ENCODE data around the gene SLC9A5.

Gene SLC9A5

GRCh38 chr16:67238278-67238575 is 10.6 kb upstream of the SLC9A5 start:
- no peak for DNase-seq

GRCh38 chr16:67238806-67239470 is 9.8 kb upstream of the SLC9A5 start:
- no peak for DNase-seq

GRCh38 chr16:67240506-67240905 is 8.3 kb upstream of the SLC9A5 start:
- DNase-seq = no peak

- peak in 4 of 58 donors; percentile 12 to 21 (median 16) for DNase-seq
These were observed 7.5 kb upstream of the SLC9A5 start for GRCh38 chr16:67241008-67241900.

- no peak for DNase-seq
These were observed 6.5 kb upstream of the SLC9A5 start for GRCh38 chr16:67242138-67242730.

GRCh38 chr16:67243481-67243880 is 5.3 kb upstream of the SLC9A5 start:
- no peak for DNase-seq

GRCh38 chr16:67244387-67245185 is 4.2 kb upstream of the SLC9A5 start:
- DNase-seq = peak in 23 of 58 donors; percentile 14 to 61 (median 36)

GRCh38 chr16:67245186-67245585 is 3.6 kb upstream of the SLC9A5 start:
- no peak for DNase-seq

- no peak for DNase-seq
These were observed 3.1 kb upstream of the SLC9A5 start for GRCh38 chr16:67245674-67246080.

GRCh38 chr16:67246081-67246755 is 2.6 kb upstream of the SLC9A5 start:
- peak in 38 of 58 donors; percentile 18 to 79 (median 54) for DNase-seq

GRCh38 chr16:67246756-67247191 is 2.0 kb upstream of the SLC9A5 start:
- no peak for DNase-seq

- DNase-seq = peak; percentile 40 to 97 (median 88)
These were observed 1.3 kb upstream of the SLC9A5 start, which contains the start of gene FHOD1 for GRCh38 chr16:67247192-67248072. TSS of gene FHOD1 (minus strand) at chr16:67247481. CDS start at chr16:67247410, 71 bp downstream.

- no peak for DNase-seq
These were observed 742 bp upstream of the SLC9A5 start for GRCh38 chr16:67248073-67248400.

GRCh38 chr16:67249178-67250044 is 632 bp downstream of the SLC9A5 start:
- no peak for DNase-seq

GRCh38 chr16:67250045-67250327 is 1.2 kb downstream of the SLC9A5 start:
- DNase-seq = no peak

GRCh38 chr16:67252609-67253497 is 4.1 kb downstream of the SLC9A5 start:
- DNase-seq = peak in 18 of 58 donors; percentile 8 to 54 (median 38)

- no peak for DNase-seq
These were observed 6.2 kb downstream of the SLC9A5 start for GRCh38 chr16:67254801-67255552.
